ENCODE measurements around the gene NGB.

Gene NGB

GRCh38 chr14:77267937-77268699 is 2.9 kb downstream of the NGB start:
- Histone ChIP-seq H2AFZ (ENCODE audit: low read depth, low read length) (no peak overlapping the region), H3K4me1 (ENCODE audit: insufficient read depth, low read length) (no peaks in the 10 kb centered on the region), H3K9me3 (ENCODE audit: low read length) (peaks cover 3% of the 10 kb centered on the region), H3K4me3 (ENCODE audit: low read length) (no peak overlapping the region), H3K36me3 (ENCODE audit: insufficient read depth, low read length) (no peaks in the 10 kb centered on the region), H3K27me3 (ENCODE audit: insufficient read depth, low read length) (peaks cover 65% of the 10 kb centered on the region)

DNA sequence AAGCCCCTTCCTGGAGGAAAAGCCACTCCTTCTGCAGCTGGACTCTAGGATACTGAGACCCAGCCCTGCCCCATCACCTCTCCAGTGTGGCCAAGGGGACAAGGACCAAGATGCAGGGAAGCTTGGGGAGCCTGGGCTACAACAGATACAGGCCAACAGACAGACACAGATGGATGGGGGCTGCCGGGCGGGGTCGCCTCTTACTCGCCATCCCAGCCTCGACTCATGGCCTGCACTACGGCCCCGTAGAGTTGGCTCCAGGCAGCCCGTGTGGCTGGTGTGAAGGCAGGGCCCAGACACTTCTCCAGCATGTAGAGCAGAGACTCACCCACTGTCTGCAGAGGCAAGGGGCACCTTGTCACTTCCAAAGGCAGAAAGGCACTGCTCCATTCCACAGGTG is 4.7 kb downstream of the NGB start:
- Histone ChIP-seq H3K4me3 (ENCODE audit: low read length) (no peak overlapping the region), H3K36me3 (ENCODE audit: insufficient read depth, low read length) (no peaks in the 10 kb centered on the region), H3K4me1 (ENCODE audit: insufficient read depth, low read length) (no peaks in the 10 kb centered on the region), H3K27me3 (ENCODE audit: insufficient read depth, low read length) (peaks cover 57% of the 10 kb centered on the region), H2AFZ (ENCODE audit: low read depth, low read length) (no peak overlapping the region), H3K9me3 (ENCODE audit: low read length) (peaks cover 3% of the 10 kb centered on the region)

DNA sequence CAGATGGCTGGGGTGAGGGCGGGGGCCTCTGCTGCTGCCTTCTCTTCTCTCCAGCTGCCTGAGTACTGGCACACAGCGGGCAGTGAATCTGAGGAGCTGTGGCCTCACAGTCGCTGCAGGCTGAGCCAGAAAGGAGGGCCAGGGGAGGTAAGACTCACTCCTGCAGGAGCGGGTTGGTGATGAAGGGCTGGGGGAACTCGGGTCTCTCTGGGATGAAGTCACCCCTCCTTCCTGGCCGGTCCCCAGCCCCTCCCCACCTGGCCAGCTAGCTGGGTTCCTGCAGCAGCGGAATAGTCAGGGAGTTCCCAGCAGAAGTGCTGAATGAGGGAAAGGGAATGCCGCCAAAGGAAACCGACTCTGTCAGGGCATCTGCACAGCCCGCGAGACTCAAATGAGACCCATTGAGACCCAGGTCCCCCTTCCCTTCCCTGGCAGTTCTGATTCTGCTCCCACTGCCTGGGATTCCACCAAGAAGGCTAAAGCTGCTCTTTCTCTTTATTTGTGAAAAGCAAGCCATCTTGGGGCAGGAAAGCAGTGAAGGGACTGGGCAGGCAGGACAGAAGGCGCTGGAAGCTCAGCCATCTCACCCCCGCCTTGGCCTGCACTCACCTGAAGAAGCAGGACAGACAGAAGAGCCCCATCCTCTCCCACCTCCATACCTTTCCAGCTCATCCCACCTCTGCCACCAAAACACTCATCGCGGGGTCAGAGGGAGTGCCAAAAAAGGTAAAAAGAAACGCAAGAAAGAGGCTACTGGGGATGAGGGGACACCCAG is 5.3 kb downstream of the NGB start:
- Histone ChIP-seq H3K4me3 (ENCODE audit: low read length) (no peak overlapping the region), H3K36me3 (ENCODE audit: insufficient read depth, low read length) (no peaks in the 10 kb centered on the region), H2AFZ (ENCODE audit: low read depth, low read length) (no peak overlapping the region), H3K4me1 (ENCODE audit: insufficient read depth, low read length) (no peaks in the 10 kb centered on the region), H3K9me3 (ENCODE audit: low read length) (peaks cover 3% of the 10 kb centered on the region), H3K27me3 (ENCODE audit: insufficient read depth, low read length) (peaks cover 53% of the 10 kb centered on the region)

DNA sequence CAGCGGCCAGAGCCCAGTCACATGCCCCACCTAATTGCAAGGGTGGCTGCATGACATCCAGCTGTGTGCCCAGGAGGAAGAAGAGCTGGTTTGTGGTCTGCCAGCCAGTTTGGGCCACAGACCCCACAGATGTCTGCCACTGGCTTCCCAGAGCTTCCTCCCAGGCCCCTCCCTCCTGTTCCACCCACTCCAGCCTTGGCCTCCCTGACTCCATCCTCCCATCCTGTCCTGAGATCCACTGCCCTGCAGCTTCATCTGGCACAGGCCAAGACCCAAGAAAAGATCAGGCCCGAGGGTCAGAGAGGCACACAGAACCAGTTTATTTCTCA is 5.9 kb downstream of the NGB start:
- H3K4me3 ChIP-seq (ENCODE audit: low read length): no peak overlapping the region
- H3K36me3 ChIP-seq (ENCODE audit: insufficient read depth, low read length): no peaks in the 10 kb centered on the region
- H3K27me3 ChIP-seq (ENCODE audit: insufficient read depth, low read length): peaks cover 50% of the 10 kb centered on the region
- no peaks in the 10 kb centered on the region for H3K4me1 ChIP-seq (ENCODE audit: insufficient read depth, low read length)
- H3K9me3 ChIP-seq (ENCODE audit: low read length): peaks cover 3% of the 10 kb centered on the region
- no peak overlapping the region for H2AFZ ChIP-seq (ENCODE audit: low read depth, low read length)

DNA sequence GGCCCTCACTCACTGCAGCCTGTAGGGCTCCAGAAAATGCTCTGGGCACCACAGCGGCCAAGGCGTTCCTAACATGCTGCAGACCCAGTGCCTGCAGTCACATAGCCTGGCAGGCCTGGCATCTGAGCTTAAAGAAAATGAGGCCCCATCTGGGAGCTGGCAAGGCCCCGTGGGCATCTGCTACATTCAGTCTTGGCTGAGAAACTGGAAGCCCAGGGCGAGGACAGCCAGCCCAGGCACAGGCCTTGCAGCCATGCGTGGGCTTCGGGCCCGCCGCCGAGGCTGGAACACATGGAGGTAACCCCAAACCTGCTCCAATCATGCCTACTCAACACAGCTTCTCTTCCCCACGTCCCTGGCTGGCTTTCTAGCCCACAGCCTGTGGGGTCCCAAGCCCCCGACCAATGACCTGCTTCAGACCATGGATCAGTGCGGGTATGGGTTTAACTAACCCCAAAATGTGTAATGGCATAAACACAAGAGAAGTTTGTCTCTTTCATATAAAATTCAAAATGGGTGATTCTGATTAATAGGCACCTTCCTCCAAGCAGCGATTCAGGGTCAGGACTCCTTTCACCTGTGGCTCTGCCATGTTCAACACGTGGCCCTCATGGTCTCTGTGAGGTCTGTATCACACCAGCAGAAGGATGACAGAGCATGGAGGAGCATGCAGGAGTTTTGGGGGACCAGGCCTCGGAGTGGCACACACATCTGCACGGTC is 6.4 kb downstream of the NGB start:
- no peak overlapping the region for H3K4me3 ChIP-seq (ENCODE audit: low read length)
- H3K9me3 ChIP-seq (ENCODE audit: low read length): peaks cover 3% of the 10 kb centered on the region
- no peaks in the 10 kb centered on the region for H3K4me1 ChIP-seq (ENCODE audit: insufficient read depth, low read length)
- H3K27me3 ChIP-seq (ENCODE audit: insufficient read depth, low read length): peaks cover 45% of the 10 kb centered on the region
- H2AFZ ChIP-seq (ENCODE audit: low read depth, low read length): no peak overlapping the region
- H3K36me3 ChIP-seq (ENCODE audit: insufficient read depth, low read length): no peaks in the 10 kb centered on the region

- Histone ChIP-seq H2AFZ (ENCODE audit: low read depth, low read length) (no peak overlapping the region), H3K4me3 (ENCODE audit: low read length) (no peak overlapping the region), H3K9me3 (ENCODE audit: low read length) (no peaks in the 10 kb centered on the region), H3K4me1 (ENCODE audit: insufficient read depth, low read length) (no peaks in the 10 kb centered on the region), H3K36me3 (ENCODE audit: insufficient read depth, low read length) (no peaks in the 10 kb centered on the region), H3K27me3 (ENCODE audit: insufficient read depth, low read length) (peaks cover 20% of the 10 kb centered on the region)
These were observed 10.4 kb downstream of the NGB start for GRCh38 chr14:77260631-77261030.

DNA sequence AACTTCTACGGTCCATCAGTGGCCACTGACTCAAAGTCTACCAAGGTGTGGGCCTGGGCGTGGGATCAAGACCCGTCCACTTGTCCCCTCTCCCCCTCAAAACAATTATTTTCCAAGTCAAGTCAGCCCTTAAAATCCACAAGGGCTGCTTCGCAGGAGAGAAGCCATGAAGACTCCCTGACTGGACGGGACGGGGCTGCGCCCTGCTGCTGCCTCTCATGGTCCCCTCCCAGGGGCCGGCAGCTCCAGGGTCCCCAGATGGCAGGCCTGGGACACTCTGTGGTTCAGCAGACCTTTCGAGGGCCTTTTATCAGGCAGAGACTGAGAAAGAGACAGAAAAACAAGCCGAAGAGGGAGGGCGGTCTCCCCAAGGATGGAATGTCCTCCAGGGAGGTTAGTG is 10.8 kb downstream of the NGB start:
- Histone ChIP-seq H3K36me3 (ENCODE audit: insufficient read depth, low read length) (no peaks in the 10 kb centered on the region), H2AFZ (ENCODE audit: low read depth, low read length) (no peak overlapping the region), H3K4me3 (ENCODE audit: low read length) (no peak overlapping the region), H3K9me3 (ENCODE audit: low read length) (no peaks in the 10 kb centered on the region), H3K27me3 (ENCODE audit: insufficient read depth, low read length) (peaks cover 16% of the 10 kb centered on the region), H3K4me1 (ENCODE audit: insufficient read depth, low read length) (no peaks in the 10 kb centered on the region)

DNA sequence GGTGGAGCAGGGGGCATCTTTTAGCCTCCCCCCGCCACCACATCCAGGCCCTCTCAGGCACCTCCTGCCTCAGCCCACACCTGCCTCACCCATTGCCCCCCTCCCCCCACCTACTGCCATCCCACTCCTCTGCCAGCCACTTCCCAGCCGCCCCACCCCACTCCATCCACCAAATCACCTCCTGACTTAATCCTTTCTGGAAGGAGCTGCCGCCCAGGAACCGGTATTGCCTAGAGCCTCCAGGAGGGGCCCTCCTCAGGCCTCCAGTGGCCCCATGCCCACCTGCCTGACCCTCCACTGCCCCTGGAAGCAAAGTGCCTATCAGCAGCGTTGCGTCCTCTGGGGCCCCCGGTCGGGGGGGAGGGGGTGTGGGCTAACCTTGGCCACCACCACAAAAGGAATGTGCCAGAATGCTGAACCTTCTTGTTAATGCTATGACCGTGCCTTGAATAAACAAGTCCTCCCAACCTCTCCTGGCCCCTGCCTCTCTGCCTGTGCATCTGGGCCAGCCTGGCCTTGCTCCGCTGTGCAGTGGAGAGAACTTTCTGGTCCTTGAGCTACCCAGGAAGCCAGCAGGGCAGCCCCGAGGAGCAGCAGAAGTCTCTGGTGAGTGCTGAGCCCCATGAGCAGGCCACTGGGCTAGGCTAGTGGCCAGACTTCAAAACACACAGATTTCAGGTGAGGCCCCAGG is 11.8 kb downstream of the NGB start:
- H3K4me3 ChIP-seq (ENCODE audit: low read length): no peak overlapping the region
- H3K9me3 ChIP-seq (ENCODE audit: low read length): no peaks in the 10 kb centered on the region
- H3K36me3 ChIP-seq (ENCODE audit: insufficient read depth, low read length): no peaks in the 10 kb centered on the region
- peaks cover 8% of the 10 kb centered on the region for H3K27me3 ChIP-seq (ENCODE audit: insufficient read depth, low read length)
- no peaks in the 10 kb centered on the region for H3K4me1 ChIP-seq (ENCODE audit: insufficient read depth, low read length)
- no peak overlapping the region for H2AFZ ChIP-seq (ENCODE audit: low read depth, low read length)

DNA sequence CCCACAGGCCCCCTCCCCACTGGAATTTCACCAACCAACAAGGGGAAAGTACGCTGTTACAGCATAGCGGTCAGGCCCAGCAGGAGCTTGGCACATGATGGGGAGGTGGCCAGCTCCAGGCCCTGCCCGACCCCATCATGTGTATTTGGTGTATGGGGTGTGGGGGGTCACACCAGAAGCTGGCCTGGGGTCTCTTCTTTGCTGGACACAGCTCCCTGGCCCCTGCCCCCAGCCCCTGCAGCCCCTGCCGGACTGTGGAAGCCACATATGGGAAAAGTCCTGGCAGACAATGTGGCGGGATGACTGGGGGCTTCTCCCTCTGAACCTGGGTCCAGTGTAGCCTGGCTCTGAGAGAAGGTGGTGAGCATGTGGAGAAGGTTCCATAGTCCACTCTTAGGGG is 12.4 kb downstream of the NGB start:
- no peaks in the 10 kb centered on the region for H3K36me3 ChIP-seq (ENCODE audit: insufficient read depth, low read length)
- no peaks in the 10 kb centered on the region for H3K4me1 ChIP-seq (ENCODE audit: insufficient read depth, low read length)
- no peaks in the 10 kb centered on the region for H3K9me3 ChIP-seq (ENCODE audit: low read length)
- no peak overlapping the region for H3K4me3 ChIP-seq (ENCODE audit: low read length)
- H2AFZ ChIP-seq (ENCODE audit: low read depth, low read length): no peak overlapping the region
- H3K27me3 ChIP-seq (ENCODE audit: insufficient read depth, low read length): peaks cover 8% of the 10 kb centered on the region

GRCh38 chr14:77257700-77258099 is 13.3 kb downstream of the NGB start:
- no peaks in the 10 kb centered on the region for H3K4me1 ChIP-seq (ENCODE audit: insufficient read depth, low read length)
- no peaks in the 10 kb centered on the region for H3K9me3 ChIP-seq (ENCODE audit: low read length)
- H3K4me3 ChIP-seq (ENCODE audit: low read length): no peak overlapping the region
- H2AFZ ChIP-seq (ENCODE audit: low read depth, low read length): no peak overlapping the region
- no peaks in the 10 kb centered on the region for H3K36me3 ChIP-seq (ENCODE audit: insufficient read depth, low read length)
- peaks cover 8% of the 10 kb centered on the region for H3K27me3 ChIP-seq (ENCODE audit: insufficient read depth, low read length)

DNA sequence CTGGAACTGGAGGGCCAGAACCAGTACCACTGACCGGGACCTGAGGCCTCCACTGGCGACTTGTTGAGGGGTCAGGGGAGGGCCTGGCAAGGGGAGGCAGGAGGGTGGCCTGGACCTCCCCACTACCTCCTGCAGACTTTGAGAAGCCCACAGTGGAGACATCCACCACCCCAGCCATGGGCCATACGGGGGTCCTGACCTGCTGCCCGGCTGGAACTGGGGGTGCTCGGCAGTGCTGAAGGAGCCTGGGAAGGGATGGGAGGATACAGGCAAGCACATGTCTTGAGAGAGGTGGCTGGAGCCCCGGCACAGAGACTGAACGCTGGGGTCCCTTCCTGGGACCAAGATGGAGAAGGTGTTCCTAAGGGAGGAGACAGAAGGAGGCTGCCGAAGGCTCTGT is 14.3 kb downstream of the NGB start:
- Histone ChIP-seq H3K27me3 (ENCODE audit: insufficient read depth, low read length) (peaks cover 8% of the 10 kb centered on the region), H3K4me3 (ENCODE audit: low read length) (no peak overlapping the region), H3K36me3 (ENCODE audit: insufficient read depth, low read length) (no peaks in the 10 kb centered on the region), H2AFZ (ENCODE audit: low read depth, low read length) (no peak overlapping the region), H3K9me3 (ENCODE audit: low read length) (no peaks in the 10 kb centered on the region), H3K4me1 (ENCODE audit: insufficient read depth, low read length) (no peaks in the 10 kb centered on the region)

DNA sequence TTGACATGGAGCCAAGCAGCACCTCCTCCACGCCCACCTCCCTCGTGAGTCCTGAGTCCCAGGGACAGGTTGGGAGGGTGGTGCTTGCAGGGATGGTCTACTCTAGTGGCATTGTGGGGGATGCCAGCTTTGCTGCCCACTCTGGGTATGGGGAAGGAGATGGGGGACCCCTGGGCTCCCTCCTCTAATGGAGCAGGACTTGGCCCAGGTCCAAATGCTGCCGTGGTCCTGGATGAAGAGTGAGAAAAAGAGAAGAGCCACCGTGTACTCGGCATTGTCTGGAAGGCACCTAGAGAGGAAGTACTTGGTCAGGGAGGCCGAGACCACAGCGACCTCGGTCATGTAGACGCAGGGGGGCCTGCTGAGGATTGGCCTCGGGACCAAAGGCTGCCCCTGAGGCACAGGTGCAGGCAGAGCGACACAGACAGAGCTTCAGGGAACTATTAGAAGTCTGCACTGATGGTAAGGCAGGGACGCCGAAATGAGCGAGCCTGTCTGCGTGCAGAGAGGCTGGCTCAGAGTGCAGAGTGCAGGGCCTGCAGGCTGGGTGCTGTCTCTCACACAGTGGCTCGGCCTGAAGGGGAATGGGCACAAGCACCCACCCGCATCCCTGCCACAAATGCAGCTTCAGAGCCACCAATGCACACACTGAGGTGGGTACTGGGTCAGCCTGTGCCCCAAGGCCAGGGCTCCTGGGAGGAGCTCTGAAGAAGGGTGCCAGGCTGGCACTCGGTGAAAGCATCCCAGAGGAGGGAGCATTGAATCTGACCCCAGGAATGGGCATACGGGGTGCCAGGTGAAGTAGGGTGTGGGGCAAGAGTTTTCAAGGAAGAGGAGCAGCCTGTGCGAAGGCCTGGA is 17.4 kb downstream of the NGB start:
- H2AFZ ChIP-seq (ENCODE audit: low read depth, low read length): no peak overlapping the region
- no peaks in the 10 kb centered on the region for H3K36me3 ChIP-seq (ENCODE audit: insufficient read depth, low read length)
- no peak overlapping the region for H3K4me3 ChIP-seq (ENCODE audit: low read length)
- H3K9me3 ChIP-seq (ENCODE audit: low read length): no peaks in the 10 kb centered on the region
- no peaks in the 10 kb centered on the region for H3K4me1 ChIP-seq (ENCODE audit: insufficient read depth, low read length)
- H3K27me3 ChIP-seq (ENCODE audit: insufficient read depth, low read length): peaks cover 4% of the 10 kb centered on the region

All from neuron (in vitro differentiated cells).